ENCODE data around the gene ADRA1B. TPM values are rescaled to one million over a fixed set of nuclear protein-coding genes. Genes with fewer than 3 reads are reported as not detected.

The ADRA1B gene
- polyA plus RNA-seq, 3 donors, result not detected

DNA sequence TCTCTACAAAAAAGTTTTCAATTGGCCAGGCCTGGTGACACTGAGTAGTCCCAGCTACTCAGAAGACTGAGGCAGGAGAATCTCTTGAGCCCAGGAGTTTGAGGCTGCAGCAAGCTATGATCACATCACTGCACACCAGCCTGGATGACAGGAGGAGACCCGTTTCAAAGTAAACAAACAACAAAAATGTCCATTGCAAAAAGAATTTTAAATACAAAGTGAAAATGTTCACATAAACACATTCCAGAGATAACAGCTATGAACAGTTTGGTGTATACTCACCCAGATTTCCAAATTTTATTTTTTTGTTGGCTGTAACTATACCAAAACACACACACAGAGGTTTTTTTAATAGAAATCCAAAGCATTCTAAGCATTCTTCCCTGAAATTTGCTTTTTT, 39.8 kb downstream of the ADRA1B start:
- H3K9me3 Mint-ChIP-seq, result no peaks in the 10 kb centered on the region
- DNase-seq, result no peak
- Histone ChIP-seq H3K27me3 (ENCODE audit: control insufficient read depth in 2 of 2, insufficient read depth in 2 of 2, low read length in 2 of 2) (no peaks in the 10 kb centered on the region), H3K79me2 (ENCODE audit: insufficient read depth, low read length) (no peaks in the 10 kb centered on the region), H3K9me3 (replicated peaks in 1 of 2; ENCODE audit: control insufficient read depth in 1 of 2, insufficient read depth in 1 of 2, low read length in 2 of 2) (no peaks in the 10 kb centered on the region), H3K36me3 (replicated peaks in 1 of 2; ENCODE audit: control insufficient read depth in 1 of 2, insufficient read depth in 2 of 2, low read length in 2 of 2) (no peaks in the 10 kb centered on the region), H3K9ac (ENCODE audit: insufficient read depth, low read length, poor library complexity, severe bottlenecking) (no peak overlapping the region), H4K20me1 (ENCODE audit: insufficient read depth, low read length) (no peaks in the 10 kb centered on the region), H3K4me3 (replicated peaks in 1 of 3; ENCODE audit: low read depth in 2 of 3, low read length in 3 of 3) (no peak overlapping the region), H3K4me2 (replicated peaks; ENCODE audit: extremely low read depth, low read length, poor library complexity, severe bottlenecking) (no peak overlapping the region), H3K4me1 (ENCODE audit: control insufficient read depth in 1 of 2, insufficient read depth in 2 of 2, low read length in 2 of 2) (no peaks in the 10 kb centered on the region), H2AFZ (ENCODE audit: insufficient read depth, low read depth, low read length, poor library complexity, severe bottlenecking) (no peak overlapping the region), H3K27ac (ENCODE audit: low read depth in 1 of 2, low read length in 2 of 2) (no peak overlapping the region)
- WGBS (ENCODE audit: insufficient coverage), result no CpG with 5 or more reads among the region's 1 CpG
- TF ChIP-seq, protein P1, sequence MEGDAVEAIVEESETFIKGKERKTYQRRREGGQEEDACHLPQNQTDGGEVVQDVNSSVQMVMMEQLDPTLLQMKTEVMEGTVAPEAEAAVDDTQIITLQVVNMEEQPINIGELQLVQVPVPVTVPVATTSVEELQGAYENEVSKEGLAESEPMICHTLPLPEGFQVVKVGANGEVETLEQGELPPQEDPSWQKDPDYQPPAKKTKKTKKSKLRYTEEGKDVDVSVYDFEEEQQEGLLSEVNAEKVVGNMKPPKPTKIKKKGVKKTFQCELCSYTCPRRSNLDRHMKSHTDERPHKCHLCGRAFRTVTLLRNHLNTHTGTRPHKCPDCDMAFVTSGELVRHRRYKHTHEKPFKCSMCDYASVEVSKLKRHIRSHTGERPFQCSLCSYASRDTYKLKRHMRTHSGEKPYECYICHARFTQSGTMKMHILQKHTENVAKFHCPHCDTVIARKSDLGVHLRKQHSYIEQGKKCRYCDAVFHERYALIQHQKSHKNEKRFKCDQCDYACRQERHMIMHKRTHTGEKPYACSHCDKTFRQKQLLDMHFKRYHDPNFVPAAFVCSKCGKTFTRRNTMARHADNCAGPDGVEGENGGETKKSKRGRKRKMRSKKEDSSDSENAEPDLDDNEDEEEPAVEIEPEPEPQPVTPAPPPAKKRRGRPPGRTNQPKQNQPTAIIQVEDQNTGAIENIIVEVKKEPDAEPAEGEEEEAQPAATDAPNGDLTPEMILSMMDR (IDR thresholded peaks at IDR 0.05), result no peak
- no peak overlapping the region for H3K27ac Mint-ChIP-seq
- no peaks in the 10 kb centered on the region for H3K36me3 Mint-ChIP-seq
- H3K27me3 Mint-ChIP-seq (ENCODE audit: low read depth in 3 of 3), result peaks cover 4 to 6% (median 4%) of the 10 kb centered on the region in 3 donors
- no peak overlapping the region for H3K4me3 Mint-ChIP-seq
- intact Hi-C loops (cut with micrococcal nuclease), result no loop called here
- no peaks in the 10 kb centered on the region for H3K4me1 Mint-ChIP-seq

GRCh38 chr5:159961176-159962160, 45.2 kb downstream of the ADRA1B start:
- Mint-ChIP-seq H3K27ac (peak overlapping the region in 1 of 7 donors; percentile 41), H3K27me3 (ENCODE audit: low read depth in 3 of 3) (peaks cover 4 to 12% (median 8%) of the 10 kb centered on the region in 3 donors), H3K36me3 (no peaks in the 10 kb centered on the region), H3K4me3 (no peak overlapping the region), H3K4me1 (no peaks in the 10 kb centered on the region), H3K9me3 (no peaks in the 10 kb centered on the region)
- Histone ChIP-seq H2AFZ (ENCODE audit: insufficient read depth, low read depth, low read length, poor library complexity, severe bottlenecking) (no peak overlapping the region), H3K9ac (ENCODE audit: insufficient read depth, low read length, poor library complexity, severe bottlenecking) (no peak overlapping the region), H3K4me2 (replicated peaks; ENCODE audit: extremely low read depth, low read length, poor library complexity, severe bottlenecking) (no peak overlapping the region), H3K27ac (ENCODE audit: low read depth in 1 of 2, low read length in 2 of 2) (no peak overlapping the region), H3K9me3 (replicated peaks in 1 of 2; ENCODE audit: control insufficient read depth in 1 of 2, insufficient read depth in 1 of 2, low read length in 2 of 2) (no peaks in the 10 kb centered on the region), H3K4me1 (ENCODE audit: control insufficient read depth in 1 of 2, insufficient read depth in 2 of 2, low read length in 2 of 2) (no peaks in the 10 kb centered on the region), H3K27me3 (ENCODE audit: control insufficient read depth in 2 of 2, insufficient read depth in 2 of 2, low read length in 2 of 2) (peaks cover 0 to 4% of the 10 kb centered on the region in 2 donors), H3K79me2 (ENCODE audit: insufficient read depth, low read length) (no peaks in the 10 kb centered on the region), H3K4me3 (replicated peaks in 1 of 3; ENCODE audit: low read depth in 2 of 3, low read length in 3 of 3) (no peak overlapping the region), H4K20me1 (ENCODE audit: insufficient read depth, low read length) (no peaks in the 10 kb centered on the region), H3K36me3 (replicated peaks in 1 of 2; ENCODE audit: control insufficient read depth in 1 of 2, insufficient read depth in 2 of 2, low read length in 2 of 2) (no peaks in the 10 kb centered on the region)
- TF ChIP-seq, protein P1 (IDR thresholded peaks at IDR 0.05), result no peak
- no CpG with 5 or more reads among the region's 8 CpGs for WGBS (ENCODE audit: insufficient coverage)
- intact Hi-C loops (cut with micrococcal nuclease), result no loop called here
- no peak for DNase-seq
